ENCODE data around the gene PRDM16.

Gene PRDM16

DNA sequence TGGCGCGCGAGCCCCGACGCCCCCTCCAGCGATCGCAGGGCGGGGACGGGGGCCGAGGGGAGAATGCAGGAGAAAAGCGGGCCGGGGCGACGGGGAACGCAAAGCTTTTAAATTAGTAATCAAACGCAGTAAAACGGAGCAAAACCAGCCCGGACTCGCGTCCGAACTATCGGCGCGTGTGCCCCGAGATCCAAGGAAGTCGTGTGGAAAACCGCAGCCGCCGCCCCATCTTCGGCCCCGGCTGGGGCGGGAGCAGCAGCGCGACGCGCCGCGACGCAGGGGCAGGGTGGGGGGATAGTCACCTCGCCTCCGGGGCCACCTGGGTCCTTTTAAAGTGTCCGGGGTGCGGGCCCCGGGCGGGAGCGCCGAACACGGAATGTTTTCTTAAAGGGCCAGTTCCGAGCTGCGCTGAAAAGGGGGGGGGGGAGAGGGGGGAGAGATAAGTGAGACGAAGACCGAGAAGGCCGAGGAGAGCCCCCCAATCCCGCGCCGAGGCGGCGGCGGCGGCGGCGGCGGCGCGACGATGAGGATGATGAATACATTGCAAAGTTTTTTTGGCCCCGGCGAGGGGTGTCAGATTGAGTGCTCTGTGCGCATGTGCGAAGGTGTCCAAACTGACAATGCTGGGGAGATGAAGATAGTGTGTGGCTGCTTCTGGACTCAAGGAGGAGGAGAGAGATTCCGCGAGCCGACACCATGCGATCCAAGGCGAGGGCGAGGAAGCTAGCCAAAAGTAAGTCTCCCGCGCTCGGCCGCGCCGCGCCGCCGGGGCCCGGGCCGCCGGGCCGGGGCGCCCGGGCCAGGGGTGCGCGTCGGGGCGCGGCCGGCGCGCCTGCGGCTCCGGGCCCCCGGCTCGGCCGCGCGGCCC is at the start of gene PRDM16:
Gene PRDM16 (plus strand): TSS at position 640 of the 868 bp plus-strand sequence. CDS start 57 bp downstream, at position 697.
- DNase-seq (ENCODE audit: low read depth), result no peak
- no peak within 1 kb of the TSS for H3K4me3 ChIP-seq (ENCODE audit: low read depth, low read length)
- TF ChIP-seq POLR2A (IDR thresholded peaks at IDR 0.05; ENCODE audit: extremely low read depth, insufficient read length), result no peak
- no peak for TF ChIP-seq MYC (IDR thresholded peaks at IDR 0.05; ENCODE audit: low read depth, low read length)
- TF ChIP-seq, protein P1, sequence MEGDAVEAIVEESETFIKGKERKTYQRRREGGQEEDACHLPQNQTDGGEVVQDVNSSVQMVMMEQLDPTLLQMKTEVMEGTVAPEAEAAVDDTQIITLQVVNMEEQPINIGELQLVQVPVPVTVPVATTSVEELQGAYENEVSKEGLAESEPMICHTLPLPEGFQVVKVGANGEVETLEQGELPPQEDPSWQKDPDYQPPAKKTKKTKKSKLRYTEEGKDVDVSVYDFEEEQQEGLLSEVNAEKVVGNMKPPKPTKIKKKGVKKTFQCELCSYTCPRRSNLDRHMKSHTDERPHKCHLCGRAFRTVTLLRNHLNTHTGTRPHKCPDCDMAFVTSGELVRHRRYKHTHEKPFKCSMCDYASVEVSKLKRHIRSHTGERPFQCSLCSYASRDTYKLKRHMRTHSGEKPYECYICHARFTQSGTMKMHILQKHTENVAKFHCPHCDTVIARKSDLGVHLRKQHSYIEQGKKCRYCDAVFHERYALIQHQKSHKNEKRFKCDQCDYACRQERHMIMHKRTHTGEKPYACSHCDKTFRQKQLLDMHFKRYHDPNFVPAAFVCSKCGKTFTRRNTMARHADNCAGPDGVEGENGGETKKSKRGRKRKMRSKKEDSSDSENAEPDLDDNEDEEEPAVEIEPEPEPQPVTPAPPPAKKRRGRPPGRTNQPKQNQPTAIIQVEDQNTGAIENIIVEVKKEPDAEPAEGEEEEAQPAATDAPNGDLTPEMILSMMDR (IDR thresholded peaks at IDR 0.05; ENCODE audit: low read depth, low read length), result no peak
- TF ChIP-seq, protein P2, sequence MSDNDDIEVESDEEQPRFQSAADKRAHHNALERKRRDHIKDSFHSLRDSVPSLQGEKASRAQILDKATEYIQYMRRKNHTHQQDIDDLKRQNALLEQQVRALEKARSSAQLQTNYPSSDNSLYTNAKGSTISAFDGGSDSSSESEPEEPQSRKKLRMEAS (IDR thresholded peaks at IDR 0.05; ENCODE audit: low read depth, low read length), result no peak

DNA sequence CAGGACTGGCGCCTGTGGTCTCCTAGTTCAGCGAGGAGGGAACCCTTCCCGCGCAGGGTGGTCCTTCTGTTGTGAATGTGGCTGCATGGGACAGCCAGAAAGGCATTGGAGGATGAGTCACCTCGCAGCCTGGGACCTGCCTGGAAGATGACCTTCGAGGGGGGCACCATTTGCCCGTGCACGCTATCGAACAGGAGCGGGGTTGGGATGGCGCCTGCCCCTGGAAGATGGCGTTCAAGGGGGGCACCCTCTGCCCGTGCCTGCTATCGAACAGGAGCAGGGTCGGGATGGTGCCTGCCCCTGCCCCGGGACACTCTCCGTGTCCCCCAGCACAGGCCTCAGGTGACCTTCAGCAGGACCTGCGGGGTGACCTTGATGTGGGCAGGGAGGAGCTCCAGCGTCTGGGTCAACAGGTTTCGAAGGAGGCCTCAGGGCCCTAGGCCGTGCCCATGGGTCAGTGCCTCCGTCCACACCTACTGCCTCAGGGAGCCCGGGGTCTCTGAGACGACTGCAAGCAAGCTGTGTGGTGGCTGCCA is 49.4 kb upstream of the PRDM16 start:
- TF ChIP-seq MYC (IDR thresholded peaks at IDR 0.05; ENCODE audit: low read depth, low read length) (no peak), POLR2A (IDR thresholded peaks at IDR 0.05; ENCODE audit: extremely low read depth, insufficient read length) (no peak)
- TF ChIP-seq, protein P1 (IDR thresholded peaks at IDR 0.05; ENCODE audit: low read depth, low read length), result no peak
- TF ChIP-seq, protein P2 (IDR thresholded peaks at IDR 0.05; ENCODE audit: low read depth, low read length), result no peak

DNA sequence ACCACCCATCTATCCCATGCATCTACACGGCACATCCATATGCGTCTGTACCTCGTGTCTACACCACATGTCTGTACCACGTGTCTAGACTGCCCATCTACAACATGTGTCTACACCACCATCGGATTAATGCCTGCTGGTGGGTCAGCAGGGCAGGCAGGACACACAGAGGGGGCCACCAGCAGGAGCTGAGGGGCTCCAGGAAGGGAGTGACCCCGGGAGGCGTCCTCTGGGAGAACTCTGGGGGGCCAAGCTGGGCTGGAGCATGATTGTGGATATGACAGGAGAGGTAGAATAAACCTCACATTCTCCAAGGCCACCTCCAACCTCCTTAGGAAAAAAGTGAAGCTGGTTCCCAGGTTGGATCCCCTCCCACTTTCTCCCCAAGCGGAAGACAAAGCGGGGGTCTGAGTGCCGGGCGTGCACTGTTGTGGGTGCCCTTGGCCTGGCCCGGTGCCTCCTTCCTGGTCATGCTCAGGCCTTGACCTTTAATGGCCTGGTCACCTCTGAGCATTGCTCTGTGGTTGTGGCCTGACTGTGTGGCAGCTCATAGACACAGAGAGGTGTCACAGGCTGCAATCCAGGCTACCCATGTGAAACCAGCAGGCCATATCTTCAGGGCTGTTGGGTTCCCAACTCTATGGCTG is 48.6 kb upstream of the PRDM16 start:
- no peak overlapping the region for H3K4me3 ChIP-seq (ENCODE audit: low read depth, low read length)
- TF ChIP-seq, protein P2 (IDR thresholded peaks at IDR 0.05; ENCODE audit: low read depth, low read length), result 0 out of 2 replicates have a peak, but pooled peaks have one; percentile 6
- TF ChIP-seq POLR2A (IDR thresholded peaks at IDR 0.05; ENCODE audit: extremely low read depth, insufficient read length), result no peak
- TF ChIP-seq, protein P1 (IDR thresholded peaks at IDR 0.05; ENCODE audit: low read depth, low read length), result no peak
- TF ChIP-seq MYC (IDR thresholded peaks at IDR 0.05; ENCODE audit: low read depth, low read length), result no peak
- DNase-seq (ENCODE audit: low read depth), result no peak

More for the DNA sequence above, 49.4 kb upstream of the PRDM16 start:
- DNase-seq (ENCODE audit: low read depth), result no peak
- H3K4me3 ChIP-seq (ENCODE audit: low read depth, low read length), result no peak overlapping the region

DNA sequence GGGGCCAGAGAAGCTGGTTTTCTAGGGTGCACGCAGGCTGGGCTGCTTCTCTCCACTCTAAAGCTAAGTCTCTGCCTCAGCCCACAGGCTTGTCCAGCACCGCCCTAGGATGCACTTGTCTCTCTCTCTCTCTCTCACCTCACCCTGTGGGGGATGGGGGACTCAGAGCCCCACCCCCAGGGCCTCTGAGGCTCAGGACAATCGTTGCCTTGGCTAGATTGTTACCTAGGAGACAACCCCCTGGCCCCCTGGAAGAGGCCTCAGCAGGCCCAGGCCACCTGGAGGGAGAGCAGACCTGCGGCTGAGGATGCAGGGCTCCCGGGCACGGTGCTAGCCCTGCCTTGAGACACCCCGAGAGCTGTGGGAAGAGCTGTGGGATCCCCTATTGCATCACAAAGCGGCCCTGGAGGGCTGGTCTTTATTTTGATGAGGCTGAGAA is 47.8 kb upstream of the PRDM16 start, which contains the start of gene ACTRT2:
Gene ACTRT2 (plus strand): TSS at position 235 of the 439 bp plus-strand sequence. CDS start 220 bp downstream, outside the sequence.
- H3K4me3 ChIP-seq (ENCODE audit: low read depth, low read length), result no peak within 1 kb of the TSS
- TF ChIP-seq POLR2A (IDR thresholded peaks at IDR 0.05; ENCODE audit: extremely low read depth, insufficient read length), result no peak
- TF ChIP-seq, protein P1 (IDR thresholded peaks at IDR 0.05; ENCODE audit: low read depth, low read length), result no peak
- no peak for TF ChIP-seq MYC (IDR thresholded peaks at IDR 0.05; ENCODE audit: low read depth, low read length)
- TF ChIP-seq, protein P2 (IDR thresholded peaks at IDR 0.05; ENCODE audit: low read depth, low read length), result no peak
- no peak for DNase-seq (ENCODE audit: low read depth)

DNA sequence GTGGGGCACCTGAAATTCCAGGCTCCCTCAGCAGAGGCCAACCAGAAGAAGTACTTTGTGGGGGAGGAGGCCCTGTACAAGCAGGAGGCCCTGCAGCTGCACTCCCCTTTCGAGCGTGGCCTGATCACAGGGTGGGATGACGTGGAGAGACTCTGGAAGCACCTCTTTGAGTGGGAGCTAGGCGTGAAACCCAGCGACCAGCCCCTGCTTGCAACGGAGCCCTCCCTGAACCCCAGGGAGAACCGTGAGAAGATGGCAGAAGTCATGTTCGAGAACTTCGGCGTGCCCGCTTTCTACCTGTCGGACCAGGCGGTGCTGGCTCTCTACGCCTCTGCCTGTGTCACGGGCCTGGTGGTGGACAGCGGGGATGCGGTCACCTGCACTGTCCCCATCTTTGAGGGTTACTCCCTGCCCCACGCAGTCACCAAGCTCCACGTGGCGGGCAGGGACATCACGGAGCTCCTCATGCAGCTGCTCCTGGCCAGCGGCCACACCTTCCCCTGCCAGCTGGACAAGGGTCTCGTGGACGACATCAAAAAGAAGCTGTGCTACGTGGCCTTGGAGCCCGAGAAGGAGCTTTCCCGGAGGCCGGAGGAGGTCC is 47.1 kb upstream of the PRDM16 start:
- TF ChIP-seq, protein P1 (IDR thresholded peaks at IDR 0.05; ENCODE audit: low read depth, low read length), result no peak
- TF ChIP-seq POLR2A (IDR thresholded peaks at IDR 0.05; ENCODE audit: extremely low read depth, insufficient read length), result no peak
- TF ChIP-seq, protein P2 (IDR thresholded peaks at IDR 0.05; ENCODE audit: low read depth, low read length), result no peak
- no peak for TF ChIP-seq MYC (IDR thresholded peaks at IDR 0.05; ENCODE audit: low read depth, low read length)
- DNase-seq (ENCODE audit: low read depth), result no peak
- no peak overlapping the region for H3K4me3 ChIP-seq (ENCODE audit: low read depth, low read length)
